WTC11 (cell line): ENCODE measurements around the gene PHLDA2.

Source experiments
- CBFB ChIP-seq: sonication (generic); formaldehyde crosslinking; IDR thresholded peaks from 2 replicates; pipeline ENCODE4 v1.8.1; 2022; ENCODE audit warnings: mild to moderate bottlenecking, low read depth, missing genetic modification reagents
- ELF4 ChIP-seq: sonication (generic); formaldehyde crosslinking; IDR thresholded peaks from 2 replicates; pipeline ENCODE4 v1.8.1; 2022; ENCODE audit warnings: low read depth, mild to moderate bottlenecking, moderate library complexity, missing genetic modification reagents
- FOXP1 ChIP-seq: sonication (generic); formaldehyde crosslinking; IDR thresholded peaks from 2 replicates; pipeline ENCODE4 v1.8.0; 2022; ENCODE audit warnings: missing genetic modification reagents, mild to moderate bottlenecking, moderate library complexity, borderline replicate concordance
- MAX ChIP-seq: sonication (generic); formaldehyde crosslinking; IDR thresholded peaks from 2 replicates; pipeline ENCODE4 v1.8.0; 2022; ENCODE audit warnings: mild to moderate bottlenecking, missing genetic modification reagents
- MXD4 ChIP-seq: fragments of 250-450 bp; sonication (Bioruptor Pico); IDR thresholded peaks from 2 replicates; pipeline ENCODE4 v1.8.0; 2021; ENCODE audit warnings: mild to moderate bottlenecking, moderate library complexity, borderline replicate concordance
- SP1 ChIP-seq: sonication (generic); formaldehyde crosslinking; conservative IDR thresholded peaks from 2 replicates; pipeline ENCODE4 v1.8.1; 2022; ENCODE audit warnings: missing genetic modification reagents
- USF2 ChIP-seq: sonication (generic); formaldehyde crosslinking; IDR thresholded peaks from 2 replicates; pipeline ENCODE4 v1.8.1; 2023; ENCODE audit warnings: mild to moderate bottlenecking, missing genetic modification reagents, moderate library complexity
- TF ChIP-seq, protein P1 (sequence below): fragments of 200-600 bp; IDR thresholded peaks from 2 replicates; pipeline ENCODE4 v1.8.0; 2022; ENCODE audit warnings: antibody characterized with exemption

DNA sequence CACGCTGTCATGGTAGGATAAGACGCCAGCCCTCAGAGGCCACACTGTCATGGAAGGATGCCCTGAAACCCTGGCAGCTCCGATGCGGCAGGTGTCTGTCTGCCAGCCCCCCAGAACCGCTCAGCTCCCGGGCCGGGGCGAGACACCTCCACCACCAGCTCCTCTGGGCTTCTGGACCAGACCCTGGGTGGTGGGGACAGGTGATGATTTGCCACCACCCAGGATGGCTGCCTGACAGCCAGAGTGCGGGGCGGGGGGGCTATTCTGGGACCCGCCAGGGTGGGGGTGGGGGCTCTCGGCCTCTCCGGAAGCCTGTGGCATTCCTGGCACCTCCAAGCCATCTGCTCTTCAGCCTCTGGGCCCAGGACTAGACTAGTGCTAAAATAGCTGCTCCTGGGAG is 9.4 kb downstream of the PHLDA2 start:
- TF ChIP-seq, protein P1, sequence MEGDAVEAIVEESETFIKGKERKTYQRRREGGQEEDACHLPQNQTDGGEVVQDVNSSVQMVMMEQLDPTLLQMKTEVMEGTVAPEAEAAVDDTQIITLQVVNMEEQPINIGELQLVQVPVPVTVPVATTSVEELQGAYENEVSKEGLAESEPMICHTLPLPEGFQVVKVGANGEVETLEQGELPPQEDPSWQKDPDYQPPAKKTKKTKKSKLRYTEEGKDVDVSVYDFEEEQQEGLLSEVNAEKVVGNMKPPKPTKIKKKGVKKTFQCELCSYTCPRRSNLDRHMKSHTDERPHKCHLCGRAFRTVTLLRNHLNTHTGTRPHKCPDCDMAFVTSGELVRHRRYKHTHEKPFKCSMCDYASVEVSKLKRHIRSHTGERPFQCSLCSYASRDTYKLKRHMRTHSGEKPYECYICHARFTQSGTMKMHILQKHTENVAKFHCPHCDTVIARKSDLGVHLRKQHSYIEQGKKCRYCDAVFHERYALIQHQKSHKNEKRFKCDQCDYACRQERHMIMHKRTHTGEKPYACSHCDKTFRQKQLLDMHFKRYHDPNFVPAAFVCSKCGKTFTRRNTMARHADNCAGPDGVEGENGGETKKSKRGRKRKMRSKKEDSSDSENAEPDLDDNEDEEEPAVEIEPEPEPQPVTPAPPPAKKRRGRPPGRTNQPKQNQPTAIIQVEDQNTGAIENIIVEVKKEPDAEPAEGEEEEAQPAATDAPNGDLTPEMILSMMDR = no peak
- no peak for TF ChIP-seq FOXP1
- no peak for TF ChIP-seq USF2 (CRISPR knock-in tag)
- TF ChIP-seq ELF4 (CRISPR knock-in tag) = no peak
- TF ChIP-seq MXD4 (CRISPR knock-in tag) = no peak
- TF ChIP-seq SP1 (CRISPR knock-in tag) = no peak
- no peak for TF ChIP-seq CBFB
- no peak for TF ChIP-seq MAX (CRISPR knock-in tag)
